HG03280 (cell line): Measurements from ENCODE around the gene LMLN.
"Not testable (repeated sequence)": the region's sequence is repeated elsewhere in the genome, so short reads cannot be mapped to it uniquely, and the experiment has no call there.

Source experiments
- ATAC-seq: cut with Tn5 transposase; IDR thresholded peaks from one replicate; pipeline ENCODE4 v1.9.1; 2021; ENCODE audit warnings: mild to moderate bottlenecking, moderate library complexity; ENCODE audit not compliant: unreplicated experiment

LMLN gene

GRCh38 chr3:197955892-197956477, 4.0 kb upstream of the LMLN start:
- ATAC-seq, result no peak

DNA sequence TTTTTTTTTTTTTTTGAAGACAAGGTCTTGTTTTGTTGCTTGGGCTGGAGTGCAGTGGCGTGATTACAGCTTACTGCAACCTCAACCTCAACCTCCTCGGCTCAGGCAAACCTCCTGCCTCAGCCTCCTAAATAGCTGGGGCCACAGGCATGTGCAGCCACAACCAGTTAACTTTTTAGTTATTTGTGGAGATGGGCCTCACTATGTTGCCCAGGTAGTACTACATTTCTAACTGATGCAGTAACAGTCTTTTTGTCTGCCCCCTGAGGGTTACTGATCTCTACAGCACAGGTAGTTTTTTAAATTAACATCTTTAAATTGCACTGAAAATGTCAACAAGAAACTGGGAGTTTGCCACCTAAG, 3.4 kb upstream of the LMLN start:
- no peak for ATAC-seq

GRCh38 chr3:197957790-197958133, 2.3 kb upstream of the LMLN start:
- ATAC-seq, result no peak

DNA sequence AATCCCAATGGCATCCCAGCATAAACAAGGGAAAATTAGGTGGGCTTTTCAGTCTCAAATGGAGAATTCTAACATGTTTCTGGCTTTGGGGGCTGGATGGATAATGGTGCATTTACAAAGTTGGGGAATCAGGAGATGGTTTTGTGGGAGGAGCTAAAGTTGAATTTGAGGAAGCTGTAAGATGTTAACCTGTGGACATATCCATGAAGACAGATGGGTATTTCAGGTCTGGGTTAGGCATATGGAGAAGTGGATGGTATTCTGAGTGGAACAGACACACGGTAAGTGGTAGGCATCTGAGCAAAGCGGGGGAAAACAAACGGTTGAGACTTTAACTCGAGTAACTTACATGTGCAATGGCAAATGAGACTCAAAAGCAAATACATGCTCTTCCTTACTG, 1.7 kb upstream of the LMLN start:
- ATAC-seq, result no peak

- ATAC-seq, result not testable (repeated sequence)
Observed at GRCh38 chr3:197958848-197959247, 1.2 kb upstream of the LMLN start.

DNA sequence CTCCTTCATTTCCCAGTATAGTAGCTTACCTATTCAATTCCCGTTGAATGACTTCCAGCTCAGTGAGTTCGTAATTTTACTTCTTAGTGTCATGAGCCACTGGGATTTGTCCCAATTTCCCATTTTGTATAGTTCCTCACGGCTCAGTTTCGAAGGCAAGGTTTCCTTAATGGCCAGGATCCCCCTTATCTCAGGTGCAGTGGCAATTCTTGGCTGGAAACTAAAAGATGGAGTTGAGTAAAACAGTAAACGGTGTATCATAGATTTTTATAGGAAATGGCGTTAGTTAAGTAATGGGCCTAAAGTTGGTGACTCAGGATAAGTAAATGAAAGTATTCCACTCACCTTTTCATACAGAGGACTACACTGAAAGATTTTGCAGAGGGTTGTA, 522 bp upstream of the LMLN start:
- ATAC-seq, result no peak

- no peak for ATAC-seq
Observed at GRCh38 chr3:197960694-197961581, 921 bp downstream of the LMLN start.

GRCh38 chr3:197961582-197961945, 1.5 kb downstream of the LMLN start:
- no peak for ATAC-seq

DNA sequence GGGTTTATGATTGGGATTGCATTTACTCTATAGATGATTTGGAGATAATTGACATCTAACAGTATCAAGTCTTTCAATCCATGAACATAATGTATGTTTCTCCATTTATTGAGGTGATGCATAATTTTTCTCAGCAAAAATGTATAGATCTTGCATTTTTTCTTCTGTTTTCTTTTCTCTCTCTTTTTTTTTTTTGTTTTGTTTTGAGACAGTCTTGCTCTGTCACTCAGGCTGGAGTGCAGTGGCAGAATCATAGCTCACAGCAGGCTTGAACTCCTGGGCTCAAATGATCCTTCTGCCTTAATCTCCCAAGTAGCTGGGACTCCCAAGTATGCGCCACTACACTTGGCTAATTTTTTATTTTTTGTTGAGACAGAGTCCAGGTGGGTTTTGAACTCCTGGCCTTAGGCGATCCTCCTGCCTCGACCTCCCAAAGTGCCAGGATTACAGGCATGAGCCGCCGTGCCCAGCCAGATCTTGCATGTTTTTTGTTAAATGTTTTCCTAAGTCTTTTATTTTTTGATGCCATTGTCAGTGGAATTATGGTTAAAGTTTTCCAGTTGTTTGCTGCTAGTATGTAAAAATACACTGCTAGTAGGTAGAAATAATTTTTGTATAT, 3.1 kb downstream of the LMLN start:
- ATAC-seq, result no peak

- not testable (repeated sequence) for ATAC-seq
Observed at GRCh38 chr3:197967337-197967989, 7.4 kb downstream of the LMLN start.

DNA sequence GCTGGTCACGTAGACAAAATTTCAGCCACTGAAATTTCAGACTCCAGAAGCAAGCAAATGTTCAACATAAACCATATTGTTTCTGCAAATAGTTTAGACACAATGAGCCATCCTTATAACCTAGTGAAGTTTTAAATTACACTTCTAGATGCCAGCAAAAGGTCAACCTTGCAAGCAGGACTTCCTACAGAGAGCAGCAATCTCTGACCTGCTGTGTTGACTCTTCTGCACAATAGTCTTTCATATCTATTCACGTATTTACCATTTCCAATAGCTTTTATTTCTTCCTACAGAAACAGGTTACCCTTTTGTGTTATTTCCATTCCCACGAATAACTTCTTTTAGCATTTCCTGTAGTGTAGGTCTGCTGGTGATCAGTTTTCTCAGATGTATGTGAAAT, 10.6 kb downstream of the LMLN start:
- no peak for ATAC-seq

GRCh38 chr3:197974016-197974415, 14.0 kb downstream of the LMLN start:
- ATAC-seq, result no peak

DNA sequence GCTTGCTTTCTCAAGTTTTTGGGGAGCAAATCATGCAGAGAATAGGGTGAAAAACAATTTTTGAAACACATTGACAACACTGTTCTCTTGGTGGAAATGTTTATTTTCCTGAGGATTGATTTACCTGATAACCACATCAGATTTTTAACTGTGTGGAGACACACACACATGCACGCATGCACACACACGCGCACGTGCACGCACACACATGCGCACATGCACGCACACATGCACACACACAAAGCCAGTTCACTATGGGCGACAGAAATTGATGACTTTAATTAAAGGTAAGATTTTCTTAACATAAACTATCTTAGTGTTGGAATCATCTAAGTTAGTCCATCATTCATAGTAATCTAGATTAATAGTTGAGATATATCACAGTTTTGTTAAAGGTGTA, 15.3 kb downstream of the LMLN start:
- no peak for ATAC-seq

GRCh38 chr3:197983076-197983475, 23.1 kb downstream of the LMLN start:
- no peak for ATAC-seq

DNA sequence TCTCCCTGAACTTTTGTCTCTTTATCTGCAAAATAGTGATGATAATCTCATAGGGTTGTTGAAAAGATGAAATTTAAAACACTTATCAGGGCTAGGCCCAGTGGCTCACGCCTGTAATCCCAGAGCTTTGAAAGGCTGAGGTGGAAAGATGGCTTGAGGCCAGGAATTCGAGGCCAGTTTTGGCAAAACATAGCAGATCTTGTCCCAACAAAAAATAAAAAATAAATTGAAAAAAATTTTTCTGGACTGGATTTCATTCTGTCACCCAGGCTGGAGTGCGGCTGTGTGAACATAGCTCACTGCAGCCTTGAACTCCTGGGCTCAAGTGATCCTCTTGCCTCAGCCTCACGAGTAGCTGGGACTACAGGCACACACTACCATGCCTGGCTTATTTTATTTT, 29.6 kb downstream of the LMLN start:
- no peak for ATAC-seq

DNA sequence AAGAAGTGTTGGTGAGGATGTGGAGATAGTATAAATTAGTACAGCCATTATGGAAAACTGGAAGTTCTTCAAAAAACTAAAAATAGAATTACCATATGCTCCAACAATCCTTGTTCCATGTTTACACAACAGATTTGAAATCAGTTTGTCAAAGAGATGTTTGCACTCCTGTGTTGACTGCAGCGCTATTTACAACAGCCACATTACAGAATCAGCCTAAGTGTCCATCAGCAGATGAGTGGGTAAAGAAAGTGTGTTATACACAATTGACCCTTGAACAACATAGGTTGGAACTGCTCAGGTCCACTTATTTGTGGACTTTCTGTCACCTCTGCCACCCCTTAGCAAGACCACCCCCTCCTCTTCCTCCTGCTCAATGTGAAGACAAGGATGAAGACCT, 34.7 kb downstream of the LMLN start:
- ATAC-seq, result no peak

GRCh38 chr3:197996855-197997254, 36.8 kb downstream of the LMLN start:
- no peak for ATAC-seq

DNA sequence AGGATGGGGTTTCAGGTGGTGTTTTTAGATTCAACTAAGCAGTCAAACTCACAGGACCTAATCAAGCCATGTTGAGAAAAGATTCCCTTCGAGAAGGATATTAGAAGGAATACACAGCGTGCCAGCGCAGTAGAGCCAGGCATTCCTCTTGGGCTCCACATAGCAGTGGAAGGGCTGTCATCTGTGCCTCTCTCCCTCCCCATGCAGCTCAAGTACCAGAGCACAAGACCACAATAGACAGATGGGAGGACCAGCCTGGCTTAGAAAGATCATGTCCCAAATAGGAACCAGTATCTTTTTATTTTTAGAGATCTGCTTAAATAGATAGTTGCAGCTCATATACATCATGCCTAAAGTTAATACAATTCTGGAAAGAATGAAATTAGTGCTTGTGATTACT, 37.9 kb downstream of the LMLN start:
- no peak for ATAC-seq

- no peak for ATAC-seq
Observed at GRCh38 chr3:198017090-198017489, 57.1 kb downstream of the LMLN start.

- ATAC-seq, result no peak
Observed at GRCh38 chr3:198018416-198018815, 58.4 kb downstream of the LMLN start.

DNA sequence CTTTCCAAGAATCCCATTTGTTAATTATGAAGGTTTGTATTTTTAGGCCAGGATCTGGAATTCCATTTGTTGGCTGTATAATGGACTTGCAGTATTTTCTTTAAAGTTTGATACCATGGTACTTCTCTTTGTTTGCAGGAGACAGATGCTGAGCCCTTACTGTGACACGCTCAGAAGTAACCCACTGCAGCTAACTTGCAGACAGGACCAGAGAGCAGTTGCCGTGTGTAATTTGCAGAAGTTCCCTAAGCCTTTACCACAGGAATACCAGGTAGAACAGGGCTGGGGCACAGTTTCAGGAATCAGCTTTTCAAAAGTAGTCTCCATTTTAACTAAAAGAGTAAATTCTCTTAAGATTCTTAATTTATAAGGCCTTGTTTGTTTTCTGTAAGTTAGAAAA, 59.1 kb downstream of the LMLN start:
- no peak for ATAC-seq

DNA sequence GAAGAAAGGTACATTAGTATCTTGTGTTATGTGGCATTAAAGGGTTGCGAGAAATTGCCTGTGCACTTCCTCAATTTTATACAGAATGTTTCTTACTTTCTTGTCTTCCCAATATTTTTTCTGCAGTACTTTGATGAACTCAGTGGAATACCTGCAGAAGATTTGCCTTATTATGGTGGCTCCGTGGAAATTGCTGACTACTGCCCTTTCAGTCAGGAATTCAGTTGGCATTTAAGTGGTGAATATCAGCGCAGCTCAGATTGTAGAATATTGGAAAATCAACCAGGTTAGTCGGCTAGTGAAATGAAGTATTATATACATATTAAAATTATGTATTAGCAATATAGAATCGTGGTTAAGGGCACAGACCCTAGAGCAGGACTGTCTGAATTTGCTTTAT, 61.3 kb downstream of the LMLN start:
- ATAC-seq, result no peak
